Choroid plexus epithelial cell (primary cell): ENCODE measurements around the gene LRRC25.
"Not testable (repeated sequence)": the region's sequence is repeated elsewhere in the genome, so short reads cannot be mapped to it uniquely, and the experiment has no call there.

Source experiments
- DNase-seq: peaks from one replicate; pipeline ENCODE4 v3.0.0-alpha.2; 2010; ENCODE audit warnings: low read depth
- H3K4me3 ChIP-seq: 2 replicates; pipeline ENCODE4 v1.5.1; 2011; ENCODE audit warnings: low read depth, mild to moderate bottlenecking, control low read depth, low read length, moderate library complexity
- CTCF ChIP-seq: conservative IDR thresholded peaks from 2 replicates; pipeline ENCODE4 v1.5.1; 2011; ENCODE audit warnings: low read depth, mild to moderate bottlenecking, control low read depth, inconsistent platforms, low read length, moderate library complexity

The LRRC25 gene

GRCh38 chr19:18353378-18354005 is 43.9 kb downstream of the LRRC25 start:
- no peak overlapping the region for H3K4me3 ChIP-seq
- no peak for DNase-seq
- no peak for TF ChIP-seq CTCF

- no peak overlapping the region for H3K4me3 ChIP-seq
- no peak for TF ChIP-seq CTCF
- no peak for DNase-seq
Measured at GRCh38 chr19:18351544-18351943, 45.9 kb downstream of the LRRC25 start.

GRCh38 chr19:18350490-18350889 is 46.9 kb downstream of the LRRC25 start:
- TF ChIP-seq CTCF: no peak
- H3K4me3 ChIP-seq: no peak overlapping the region
- DNase-seq: no peak

- no peak overlapping the region for H3K4me3 ChIP-seq
- TF ChIP-seq CTCF: peak; percentile 93
- peak; percentile 77 for DNase-seq
Measured at GRCh38 chr19:18349524-18350128, 47.8 kb downstream of the LRRC25 start.

GRCh38 chr19:18348818-18349339 is 48.5 kb downstream of the LRRC25 start:
- not testable (repeated sequence) for H3K4me3 ChIP-seq, DNase-seq

GRCh38 chr19:18348171-18348570 is 49.3 kb downstream of the LRRC25 start:
- TF ChIP-seq CTCF: no peak
- DNase-seq: no peak
- no peak overlapping the region for H3K4me3 ChIP-seq

- TF ChIP-seq CTCF: no peak
- no peak overlapping the region for H3K4me3 ChIP-seq
- no peak for DNase-seq
Measured at GRCh38 chr19:18346091-18346490, 51.3 kb downstream of the LRRC25 start.
